ENCODE results near the gene FYN. TPM values are rescaled to one million over a fixed set of nuclear protein-coding genes. Genes with fewer than 3 reads are reported as not detected.
A peak's percentile ranks its signal among the peaks of the same experiment; 100 is the strongest.

Gene FYN
- total and polyA plus RNA-seq, 9 of the 15 experiments (the other 6 are each of a cell fraction or from before 2014, with no cell fraction given) = 2.9 to 22.1 (median 11.4) TPM

DNA sequence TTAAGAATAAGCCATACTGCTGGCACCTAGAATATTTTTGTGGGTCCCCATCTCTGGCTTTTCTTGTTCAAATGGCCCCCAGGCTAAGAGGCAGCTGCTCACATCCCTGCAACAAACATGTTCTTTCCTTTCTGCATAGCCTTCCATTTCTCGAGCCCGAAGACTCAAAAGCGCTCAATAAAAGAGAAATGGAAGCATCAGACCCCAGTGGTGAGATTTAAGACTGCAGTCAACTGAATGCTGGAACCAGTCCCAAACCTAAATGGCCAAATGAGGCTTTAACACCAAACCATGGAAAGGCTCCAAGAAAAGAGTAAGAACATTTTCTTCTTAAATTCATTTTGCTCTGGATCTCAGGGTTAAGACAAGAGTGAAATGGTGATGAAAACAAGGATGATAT lies 145.4 kb downstream of the FYN start:
- CTCF ChIA-PET (ENCODE audit: low intra/inter-chr PET ratio) = no interaction called here
- H2AFZ ChIP-seq (ENCODE audit: low read depth, low read length) = no peak overlapping the region
- H3K79me2 ChIP-seq (ENCODE audit: control insufficient read depth, insufficient read depth, low read length) = no peaks in the 10 kb centered on the region
- no peak for TF ChIP-seq RBBP5 (IDR thresholded peaks at IDR 0.05; ENCODE audit: borderline replicate concordance, insufficient read depth, low read length, poor library complexity, severe bottlenecking)
- peak; percentile 38; the same call in 1 of the 2 replicates for TF ChIP-seq NFIC (IDR thresholded peaks at IDR 0.05)
- TF ChIP-seq, protein P1, sequence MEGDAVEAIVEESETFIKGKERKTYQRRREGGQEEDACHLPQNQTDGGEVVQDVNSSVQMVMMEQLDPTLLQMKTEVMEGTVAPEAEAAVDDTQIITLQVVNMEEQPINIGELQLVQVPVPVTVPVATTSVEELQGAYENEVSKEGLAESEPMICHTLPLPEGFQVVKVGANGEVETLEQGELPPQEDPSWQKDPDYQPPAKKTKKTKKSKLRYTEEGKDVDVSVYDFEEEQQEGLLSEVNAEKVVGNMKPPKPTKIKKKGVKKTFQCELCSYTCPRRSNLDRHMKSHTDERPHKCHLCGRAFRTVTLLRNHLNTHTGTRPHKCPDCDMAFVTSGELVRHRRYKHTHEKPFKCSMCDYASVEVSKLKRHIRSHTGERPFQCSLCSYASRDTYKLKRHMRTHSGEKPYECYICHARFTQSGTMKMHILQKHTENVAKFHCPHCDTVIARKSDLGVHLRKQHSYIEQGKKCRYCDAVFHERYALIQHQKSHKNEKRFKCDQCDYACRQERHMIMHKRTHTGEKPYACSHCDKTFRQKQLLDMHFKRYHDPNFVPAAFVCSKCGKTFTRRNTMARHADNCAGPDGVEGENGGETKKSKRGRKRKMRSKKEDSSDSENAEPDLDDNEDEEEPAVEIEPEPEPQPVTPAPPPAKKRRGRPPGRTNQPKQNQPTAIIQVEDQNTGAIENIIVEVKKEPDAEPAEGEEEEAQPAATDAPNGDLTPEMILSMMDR (IDR thresholded peaks at IDR 0.05 in 2 of 3, conservative IDR thresholded peaks at IDR 0.05 in 1 of 3; ENCODE audit: insufficient read depth in 2 of 3, low read depth in 1 of 3, low read length in 3 of 3) = peak in 2 of 3 experiments; percentile 29; a peak in 1 of 6 replicates
- in situ Hi-C loops (cut with MboI) = no loop called here
- no peak overlapping the region for H3K27ac ChIP-seq (ENCODE audit: extremely low read depth, low read depth, low read length)
- H4K20me1 ChIP-seq (replicated peaks; ENCODE audit: control insufficient read depth, insufficient read depth, low read length) = peaks cover 7% of the 10 kb centered on the region; the same call in 1 of the 2 replicates
- 0% methylated on average over 3 of the region's 3 CpGs for WGBS (ENCODE audit: insufficient coverage, low coverage, missing lambda C conversion rate)
- H3K4me1 ChIP-seq (replicated peaks in 1 of 2; ENCODE audit: control insufficient read depth in 2 of 2, insufficient read depth in 2 of 2, low read length in 2 of 2) = no peaks in the 10 kb centered on the region
- H3K9me3 ChIP-seq (replicated peaks; ENCODE audit: control insufficient read depth, insufficient read depth, low read depth, low read length) = no peaks in the 10 kb centered on the region; the same call in 1 of the 2 replicates
- H3K27me3 ChIP-seq (ENCODE audit: control insufficient read depth in 2 of 2, insufficient read depth in 2 of 2, low read length in 2 of 2) = peaks cover 9 to 39% of the 10 kb centered on the region in 2 experiments
- intact Hi-C loops (cut with micrococcal nuclease) = no loop called here
- ATAC-seq (peak; percentile 72), FAIRE-seq (peak; percentile 80), DNase-seq (ENCODE audit: extremely low read depth in 1 of 4, low spot score in 3 of 4) (peak in 3 of 4 experiments; percentile 21 to 41 (median 29))
- no peaks in the 10 kb centered on the region for H3K9me1 ChIP-seq (ENCODE audit: control insufficient read depth, insufficient read depth, low read length)
- no peaks in the 10 kb centered on the region for H3K36me3 ChIP-seq (ENCODE audit: control insufficient read depth, insufficient read depth, low read length)
- no peak overlapping the region for H3K4me3 ChIP-seq
- H3K4me2 ChIP-seq (ENCODE audit: insufficient read depth, low read length) = no peak overlapping the region
- POLR2A ChIA-PET = interaction anchor here (1.0 kb wide), 1 partner anchor 11 kb away, joined by 3 read pairs; no protein-coding TSS in a partner anchor
- no peak overlapping the region for H3K9ac ChIP-seq (ENCODE audit: insufficient read depth in 1 of 2, low read depth in 2 of 2, low read length in 2 of 2)
- BruUV-seq (replicated peaks) = no TSS peak

All from K562 (cell line).